ENCODE results near the gene CPNE4.
"Not testable (repeated sequence)": the region's sequence is repeated elsewhere in the genome, so short reads cannot be mapped to it uniquely, and the experiment has no call there.

The CPNE4 gene

DNA sequence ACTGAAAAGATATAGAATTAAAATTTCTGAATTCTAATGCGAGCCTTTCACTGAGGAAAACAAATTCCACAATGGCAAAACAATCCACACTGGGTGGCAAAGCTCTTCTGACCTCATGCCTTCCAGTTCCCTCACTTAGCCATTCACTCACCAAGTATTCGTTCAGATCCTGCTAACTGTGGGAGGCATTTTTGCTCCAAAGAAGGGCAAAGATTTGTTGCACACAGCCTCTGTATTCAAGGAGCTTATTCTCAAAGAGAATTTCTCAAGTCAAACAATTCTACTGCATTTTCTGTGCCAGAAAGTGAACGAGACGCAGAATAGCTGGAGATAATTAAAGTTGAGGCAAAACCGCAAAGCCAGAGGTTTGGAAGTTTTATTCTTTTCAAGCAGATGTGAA lies 77.3 kb downstream of the CPNE4 start:
- DNase-seq = no peak

DNA sequence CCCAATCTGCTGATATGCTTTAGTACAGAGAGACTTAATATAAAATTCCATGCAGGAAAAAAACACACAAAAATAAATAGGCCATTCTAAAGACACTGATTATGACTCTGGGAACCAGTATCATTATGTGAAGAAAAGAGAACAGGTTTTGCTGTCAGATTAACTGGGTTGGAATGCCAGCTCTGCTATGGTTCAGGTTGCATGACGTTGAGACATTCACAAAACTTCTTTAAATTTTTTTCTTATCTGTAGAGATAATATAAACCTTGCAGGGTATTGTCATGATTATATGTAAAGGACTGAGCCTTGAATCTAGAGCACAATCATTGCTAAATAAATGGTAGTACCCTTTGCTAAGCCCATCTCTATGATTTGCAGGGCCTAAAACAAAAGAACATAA lies 86.0 kb downstream of the CPNE4 start:
- DNase-seq = no peak

DNA sequence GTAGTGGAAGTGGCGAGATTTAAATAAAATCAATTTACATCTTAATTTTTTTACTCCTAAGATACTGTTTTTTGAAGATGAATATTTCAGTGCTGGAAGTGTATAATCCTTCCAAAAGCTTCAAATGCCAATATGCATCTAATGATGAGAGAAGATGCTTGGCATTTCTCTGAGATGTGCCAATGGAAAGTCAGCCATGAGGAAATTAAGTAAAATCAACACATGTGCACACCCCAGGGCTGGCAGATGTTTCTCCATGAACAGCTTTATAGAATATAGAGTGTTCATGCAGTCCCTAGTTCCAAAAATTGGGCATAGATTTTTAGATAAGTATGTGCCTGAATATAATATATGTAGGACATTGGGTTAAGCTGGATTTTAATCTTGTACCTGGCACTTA lies 90.1 kb downstream of the CPNE4 start:
- DNase-seq = no peak

DNA sequence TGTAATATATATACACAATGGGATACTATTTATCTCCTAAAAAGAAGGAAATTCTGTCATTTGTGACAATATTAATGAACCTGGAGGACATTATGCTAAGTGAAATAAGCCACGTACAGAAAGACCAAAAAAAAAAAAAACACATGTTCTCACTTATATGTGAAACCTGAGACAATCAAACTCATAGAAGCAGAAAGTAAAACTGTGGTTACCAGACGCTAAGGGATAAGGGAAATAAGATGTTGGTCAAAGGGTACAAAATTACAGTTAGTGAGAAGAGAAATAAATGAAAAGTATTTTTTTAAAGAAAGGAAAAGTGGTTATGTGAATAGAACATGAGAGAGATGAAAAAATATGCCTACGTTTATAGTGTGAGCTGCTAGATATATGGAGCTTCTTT lies 101.1 kb downstream of the CPNE4 start:
- DNase-seq = no peak

DNA sequence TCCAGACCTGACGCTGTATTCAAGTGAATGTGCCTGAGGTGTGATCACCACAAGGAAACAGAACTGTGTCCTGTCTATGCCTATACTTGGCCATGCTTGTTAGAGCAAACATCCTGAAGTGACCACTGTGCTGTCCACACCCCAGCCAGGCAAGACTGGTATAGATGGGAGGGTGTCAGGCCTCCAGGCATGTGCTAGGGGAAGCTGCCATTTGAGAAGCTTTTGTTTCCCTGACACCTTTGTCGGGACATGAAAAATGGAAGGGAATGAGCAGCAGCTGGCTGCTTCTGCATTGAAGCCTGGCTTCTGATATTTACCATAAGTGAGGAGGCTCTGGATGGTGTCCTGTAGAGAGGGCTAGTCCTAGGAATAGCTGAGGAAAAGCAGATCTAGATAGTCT lies 106.2 kb downstream of the CPNE4 start:
- peak; percentile 51 for DNase-seq

DNA sequence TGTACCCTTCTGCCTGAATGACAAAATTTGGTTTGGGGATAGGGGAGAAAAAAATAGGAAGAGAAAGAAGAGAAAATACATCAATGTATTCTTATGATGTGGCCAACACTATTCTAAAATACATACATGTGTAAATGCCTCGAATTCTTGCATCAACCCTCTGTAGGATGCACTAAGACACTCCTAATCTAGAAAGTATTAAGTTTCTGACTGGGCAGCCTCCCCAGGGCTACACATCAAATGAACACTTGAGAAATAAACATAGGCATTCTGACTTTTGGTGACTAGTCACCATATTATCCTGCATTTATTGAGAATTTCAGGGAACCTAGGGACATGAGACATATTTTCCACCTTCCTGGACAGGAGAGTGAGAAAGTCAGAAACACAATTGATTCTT lies 109.2 kb downstream of the CPNE4 start:
- DNase-seq = no peak

DNA sequence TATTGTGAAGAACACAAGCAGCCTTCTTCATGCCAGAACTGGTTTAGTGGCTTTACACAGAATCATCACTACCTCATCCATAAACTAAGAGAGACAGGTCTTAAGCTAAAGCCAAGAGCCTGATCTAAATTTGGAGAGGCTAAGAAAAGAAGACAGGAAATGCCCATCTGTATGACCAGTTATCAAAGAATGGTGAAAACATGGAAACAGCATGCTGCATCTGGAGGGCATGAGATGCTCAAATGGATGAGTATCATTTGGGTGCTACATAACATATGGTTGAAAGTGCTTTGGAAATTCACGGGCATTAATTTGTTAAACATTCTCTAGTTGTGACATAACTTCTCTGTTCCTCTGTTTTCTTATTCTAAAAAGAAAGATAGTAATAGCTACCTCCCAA lies 112.5 kb downstream of the CPNE4 start:
- DNase-seq = no peak

DNA sequence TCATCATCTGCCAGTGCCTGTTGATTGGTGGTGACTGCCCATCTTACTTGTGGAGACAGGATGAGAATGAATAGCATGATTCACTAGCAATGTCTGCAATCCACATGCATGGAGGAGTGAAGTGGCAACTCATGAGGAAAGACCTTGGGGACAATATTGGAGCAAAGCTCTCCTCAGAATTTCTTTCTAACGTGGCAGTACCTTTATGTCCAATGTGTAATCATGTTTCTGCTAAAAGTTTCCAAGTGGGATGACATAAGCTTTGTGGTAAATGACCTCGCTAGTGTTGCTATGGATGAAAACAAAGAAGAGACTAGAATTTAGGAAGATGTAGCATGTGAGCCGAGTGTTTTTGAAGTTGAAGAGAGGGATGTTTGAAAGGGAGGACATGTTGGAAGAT lies 117.8 kb downstream of the CPNE4 start:
- no peak for DNase-seq

DNA sequence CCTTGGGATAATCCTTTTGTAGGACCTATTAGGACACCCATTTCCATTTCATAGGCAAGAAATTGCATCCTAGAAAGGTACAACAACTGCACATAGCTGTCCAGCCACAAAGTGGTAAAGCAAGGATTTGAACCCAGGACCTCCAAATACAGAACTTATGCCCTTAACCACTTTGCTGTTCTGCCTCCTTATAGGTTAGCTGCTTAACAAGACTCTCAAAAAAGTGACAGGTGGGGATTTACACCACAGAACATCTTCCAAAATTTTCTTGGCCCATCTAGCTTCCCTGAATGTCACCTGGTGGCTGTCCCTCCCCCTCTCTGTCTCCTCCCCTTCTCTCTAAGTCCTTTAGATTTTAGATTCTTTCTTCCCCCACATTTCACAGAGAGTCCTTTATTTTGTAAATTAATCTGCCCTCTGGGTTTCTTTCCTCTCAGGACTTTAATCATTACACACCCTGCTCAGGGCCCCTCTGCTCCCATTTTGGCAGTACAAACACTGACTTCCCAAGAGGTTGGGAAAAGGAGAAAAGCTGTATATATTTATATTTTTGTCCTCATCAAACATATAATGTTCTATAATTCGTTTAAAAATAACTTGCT lies 120.6 kb downstream of the CPNE4 start:
- no peak for DNase-seq

DNA sequence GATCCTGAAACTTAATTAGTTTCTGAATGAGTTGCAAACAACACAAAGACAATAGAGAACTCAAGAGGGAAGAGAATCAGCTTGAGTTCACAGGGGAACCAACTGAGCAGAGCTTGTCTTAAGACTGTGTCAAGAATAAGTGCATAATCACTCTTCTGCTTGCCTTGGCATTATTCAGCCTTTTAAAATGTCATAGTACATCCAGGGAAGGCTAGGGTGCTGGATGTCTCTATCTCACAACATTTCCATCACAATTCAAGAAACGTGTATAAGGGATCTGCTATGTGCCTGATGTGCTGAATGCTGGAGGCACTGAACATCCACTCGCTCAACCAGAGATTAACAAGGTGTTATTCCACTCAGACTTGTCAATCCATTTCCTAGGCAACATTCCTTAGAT lies 122.6 kb downstream of the CPNE4 start:
- no peak for DNase-seq

DNA sequence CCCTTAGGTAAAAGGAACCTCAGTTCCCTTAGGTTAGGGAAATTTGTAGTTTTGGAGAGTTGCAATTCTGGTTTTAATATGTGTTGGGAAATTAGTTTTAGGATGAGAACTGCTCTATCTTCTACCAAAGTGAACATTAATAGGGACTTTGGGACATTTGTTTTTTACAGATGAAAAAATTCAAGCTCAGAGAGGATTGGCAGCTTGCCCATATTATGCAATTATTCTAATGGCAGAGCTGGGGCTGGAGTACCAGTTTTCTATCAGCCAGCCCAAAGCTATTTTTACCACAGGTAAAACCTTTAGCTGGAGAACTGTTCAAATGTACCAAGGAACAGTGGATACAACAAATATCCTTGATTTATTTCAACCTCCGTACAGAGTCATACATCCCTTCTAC lies 127.0 kb downstream of the CPNE4 start:
- no peak for DNase-seq

DNA sequence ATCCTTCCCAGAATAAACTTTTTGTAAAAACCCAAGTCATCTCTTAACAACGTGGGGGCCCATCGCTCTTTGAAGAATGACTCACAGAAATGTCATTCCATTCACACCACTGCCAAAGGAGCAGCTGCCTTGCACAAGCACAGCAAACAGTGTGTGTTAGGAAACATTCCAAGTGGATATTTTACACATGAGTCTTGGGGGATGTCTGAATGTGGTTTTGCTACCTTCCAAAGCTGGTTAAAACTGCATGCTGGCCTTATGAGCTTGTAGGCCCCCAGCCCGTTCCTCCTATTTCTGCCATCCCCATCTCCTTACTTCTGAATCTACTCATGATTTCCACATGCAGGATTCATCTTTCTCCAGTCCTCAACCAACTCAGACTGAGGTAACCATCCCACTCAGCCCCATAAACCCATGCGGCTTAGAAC lies 130.8 kb downstream of the CPNE4 start:
- DNase-seq = no peak

DNA sequence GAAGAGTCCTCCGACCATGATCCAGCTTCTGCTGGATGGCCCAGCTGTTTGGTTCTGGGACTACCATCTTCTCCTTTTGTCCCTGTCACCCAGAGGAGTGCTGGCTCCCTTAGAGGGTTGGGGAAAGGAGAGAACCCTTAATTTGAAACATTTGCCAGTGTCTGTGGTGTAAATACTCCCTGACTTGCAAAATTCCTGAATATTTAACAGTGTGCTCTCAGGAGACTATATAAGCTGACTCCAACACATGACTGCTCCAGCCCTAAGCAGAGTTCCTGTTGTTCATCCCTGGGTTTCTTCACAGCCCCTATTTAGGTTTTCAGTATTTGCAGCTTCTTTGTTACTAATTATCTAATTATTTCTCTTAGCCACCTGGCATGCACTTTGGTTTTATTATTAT lies 133.1 kb downstream of the CPNE4 start:
- no peak for DNase-seq

DNA sequence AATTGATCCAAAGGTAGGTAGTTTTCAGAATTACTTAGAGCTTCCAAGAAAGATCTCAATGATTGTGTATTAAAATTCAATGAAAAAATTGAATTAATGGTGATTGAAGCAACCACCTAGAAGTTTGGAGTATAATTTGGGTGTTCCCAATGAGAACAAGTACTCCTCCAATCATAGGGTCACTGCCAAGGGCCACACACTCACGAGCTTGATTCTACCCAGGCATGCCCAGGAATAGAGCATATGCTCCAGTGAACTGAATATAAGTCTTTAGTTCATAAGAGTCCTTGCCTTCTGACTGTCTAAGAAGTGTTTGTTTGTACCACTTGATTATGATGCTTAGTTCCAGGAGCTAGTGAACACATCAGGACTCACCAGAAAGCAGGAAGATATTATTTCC lies 133.9 kb downstream of the CPNE4 start:
- DNase-seq = no peak

DNA sequence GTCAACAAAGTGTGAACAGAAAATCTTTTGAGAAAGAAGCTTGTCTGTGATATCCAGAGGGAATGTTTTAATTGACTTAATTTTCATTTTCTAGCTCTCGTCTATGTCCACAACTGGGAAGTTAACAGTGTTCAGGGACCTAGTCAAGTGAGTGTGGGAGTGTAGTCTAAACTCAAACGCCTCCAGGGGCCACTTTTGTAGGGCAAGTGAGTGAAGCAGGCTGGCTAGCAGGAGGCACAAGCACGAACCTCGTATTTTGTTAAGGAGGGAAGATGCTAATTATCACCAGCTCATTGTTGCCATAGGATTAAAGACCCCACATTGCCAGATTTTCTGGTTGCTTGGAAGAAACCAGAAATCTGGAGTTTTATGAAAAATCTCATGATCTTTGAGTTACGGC lies 135.8 kb downstream of the CPNE4 start:
- DNase-seq = no peak

DNA sequence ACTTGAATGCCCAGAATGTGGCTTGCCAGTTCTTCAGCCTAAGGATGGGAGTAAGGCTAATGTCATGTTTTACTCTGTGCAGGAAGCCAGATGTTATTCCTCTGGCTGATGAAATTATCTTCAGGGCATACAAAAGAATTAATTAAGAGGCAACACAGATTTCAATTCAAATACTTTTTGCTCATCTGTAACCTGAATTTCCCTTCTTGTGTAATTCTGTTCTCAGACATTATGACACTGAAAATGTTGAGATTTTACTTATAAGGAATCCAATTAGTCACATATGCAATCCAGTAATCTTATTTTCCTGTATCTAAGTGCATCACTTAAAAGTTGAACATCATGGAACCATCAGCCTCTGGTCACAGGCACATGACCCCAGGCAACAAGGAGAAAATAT lies 136.5 kb downstream of the CPNE4 start:
- DNase-seq = no peak

DNA sequence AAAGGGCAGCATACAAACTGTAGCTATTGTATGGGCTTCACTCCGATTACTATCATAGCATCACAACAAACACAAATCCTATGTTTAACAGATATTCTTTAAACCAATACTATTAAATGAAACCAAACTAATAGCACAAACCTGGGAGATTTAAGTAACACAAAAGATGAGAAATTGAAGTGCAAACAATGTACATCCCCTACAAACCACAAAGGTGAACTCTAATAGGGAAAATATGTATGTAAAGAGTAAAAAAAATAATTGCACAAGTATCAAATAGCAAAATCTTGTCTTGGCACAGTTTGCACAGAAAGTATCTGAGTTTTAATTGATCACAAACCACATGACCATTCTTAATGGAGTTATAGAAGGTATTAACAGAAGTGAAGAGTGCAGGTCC lies 138.5 kb downstream of the CPNE4 start:
- DNase-seq = no peak

DNA sequence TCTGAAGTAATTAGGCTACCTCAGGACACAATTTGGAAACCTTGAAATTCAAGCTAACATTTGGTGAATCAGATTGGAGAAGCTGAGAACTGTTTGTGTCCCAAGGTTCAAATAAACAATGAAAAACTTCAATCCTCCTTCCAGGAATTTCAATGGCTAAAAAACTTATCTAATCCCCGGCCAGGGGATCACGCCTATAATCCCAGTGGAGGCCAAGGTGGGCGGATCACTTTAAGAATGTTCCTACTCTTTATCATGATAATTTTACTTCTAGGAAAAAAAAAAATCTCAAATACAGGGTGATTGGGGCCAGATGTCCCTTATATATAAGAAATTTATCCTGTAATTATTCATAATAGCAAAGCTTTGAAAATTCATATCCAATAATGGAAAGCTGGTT lies 139.0 kb downstream of the CPNE4 start:
- DNase-seq = no peak

DNA sequence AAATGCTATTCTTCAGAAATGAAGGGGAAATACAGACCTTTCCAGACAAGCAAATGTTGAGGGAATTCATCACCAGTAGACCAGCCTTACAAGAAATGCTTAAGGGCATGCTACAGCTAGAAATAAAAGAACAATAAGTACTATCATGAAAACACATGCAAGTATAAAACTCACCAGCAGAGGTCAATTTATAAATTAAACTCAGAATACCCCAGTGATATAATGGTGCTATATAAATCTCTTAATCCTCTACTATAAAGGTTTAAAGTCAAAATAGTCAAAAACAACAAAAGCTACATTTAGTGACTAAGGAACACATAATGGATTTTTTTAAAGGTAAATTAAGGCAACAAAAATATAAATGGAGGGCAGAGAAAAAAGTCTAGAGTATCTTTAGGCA lies 142.5 kb downstream of the CPNE4 start:
- no peak for DNase-seq

DNA sequence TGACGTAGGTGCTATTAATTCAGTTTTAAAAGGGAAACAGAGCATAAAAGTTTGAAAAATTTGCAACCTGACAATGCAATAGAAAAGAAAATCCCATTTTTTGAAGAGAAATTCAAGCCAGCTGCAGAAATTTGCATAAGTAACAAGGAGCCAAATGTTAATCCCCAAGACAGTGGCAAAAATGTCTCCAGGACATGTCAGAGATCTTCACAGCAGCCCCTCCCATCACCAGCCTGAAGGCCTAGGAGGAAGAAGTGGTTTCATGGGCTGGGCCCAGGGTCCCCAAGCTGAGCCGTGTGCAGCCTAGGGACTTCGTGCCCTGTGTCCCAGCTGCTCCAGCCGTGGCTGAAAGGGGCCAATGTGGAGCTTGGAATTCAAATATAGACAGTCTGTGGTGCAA lies 148.9 kb downstream of the CPNE4 start:
- not testable (repeated sequence) for DNase-seq

DNA sequence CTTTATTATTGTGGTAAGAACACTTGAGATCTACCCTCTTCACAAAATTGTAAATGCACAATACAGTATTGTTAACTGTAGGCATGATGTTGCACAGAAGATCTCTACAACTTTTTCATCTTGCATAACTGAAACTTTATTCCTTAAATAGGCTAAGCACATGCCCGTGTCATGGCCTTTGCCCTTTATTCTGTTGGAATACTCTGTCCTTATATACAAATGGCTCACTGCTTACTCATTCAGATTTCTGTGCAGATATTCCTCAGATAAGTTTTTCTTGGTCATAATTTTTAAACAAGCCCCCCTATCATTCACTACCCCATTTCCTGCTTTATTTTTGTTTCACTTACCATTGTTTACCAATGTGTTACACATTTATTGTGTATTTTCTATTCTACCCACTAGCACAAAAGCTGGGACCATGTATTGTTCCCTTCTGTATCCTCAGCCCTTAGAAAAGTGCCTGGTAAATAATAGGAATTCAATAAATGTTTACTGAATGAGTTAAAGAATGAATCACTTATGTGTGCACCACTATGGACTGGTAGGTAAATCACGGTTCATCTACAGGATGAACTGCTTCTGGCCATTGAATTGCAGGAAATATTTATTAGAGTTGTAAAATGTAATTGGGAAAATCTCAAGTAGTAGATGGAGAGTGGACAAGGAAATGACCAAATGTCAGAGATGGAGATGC lies 151.0 kb downstream of the CPNE4 start:
- DNase-seq = no peak

DNA sequence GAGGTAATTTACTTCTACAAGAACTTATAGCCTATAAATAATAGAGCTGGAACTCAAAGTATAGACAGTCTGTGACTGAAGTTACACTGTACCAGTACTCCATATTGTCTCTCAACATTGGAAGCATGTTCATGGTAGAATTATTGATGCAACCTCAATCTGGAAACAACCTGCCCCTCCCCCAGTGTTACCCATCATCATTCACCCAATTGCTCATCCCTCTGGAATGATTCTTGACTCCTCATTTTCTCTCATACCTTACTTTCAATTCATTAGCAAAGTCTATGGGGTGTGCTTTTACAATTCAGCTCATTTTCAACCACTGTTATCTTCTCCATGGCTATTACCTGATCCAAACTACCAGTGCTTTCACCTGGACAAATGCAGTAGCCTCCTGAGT lies 151.7 kb downstream of the CPNE4 start:
- no peak for DNase-seq

DNA sequence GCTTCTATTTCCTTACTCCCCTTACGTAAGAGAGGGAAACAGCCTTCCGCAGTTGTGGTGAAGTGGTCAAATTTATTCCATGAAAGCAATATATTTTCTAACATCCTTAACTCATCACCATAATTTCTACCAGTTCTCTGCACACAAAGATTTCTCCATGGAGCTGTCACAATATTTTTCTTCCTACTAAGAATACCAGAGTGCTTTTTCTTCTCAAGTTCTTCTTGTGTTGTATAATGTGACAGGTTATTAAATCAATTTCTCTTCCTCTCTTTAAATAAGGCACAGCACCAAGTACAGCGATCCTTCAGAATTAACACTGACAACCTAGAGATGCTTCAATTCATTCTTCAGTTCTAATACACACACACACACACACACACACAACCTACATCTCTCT lies 153.0 kb downstream of the CPNE4 start:
- DNase-seq = no peak

DNA sequence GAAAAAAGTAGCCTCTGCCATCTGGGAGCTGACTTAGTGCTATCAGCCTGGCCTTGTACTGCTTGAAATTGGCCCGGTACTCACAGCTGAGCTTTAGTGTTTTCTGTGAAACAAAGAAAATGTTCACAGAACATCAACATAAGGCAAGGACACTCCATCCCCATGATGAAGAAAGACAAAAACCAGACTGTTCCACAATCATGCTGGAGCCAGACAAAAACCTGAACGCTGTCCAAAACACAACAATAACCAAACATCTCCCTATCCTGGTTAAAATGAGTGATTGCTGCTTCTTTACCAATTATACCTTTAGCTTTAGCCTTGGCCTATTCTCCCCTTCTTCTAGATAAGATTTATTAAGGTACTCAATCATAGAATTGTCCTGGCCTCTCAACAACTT lies 153.9 kb downstream of the CPNE4 start:
- no peak for DNase-seq

DNA sequence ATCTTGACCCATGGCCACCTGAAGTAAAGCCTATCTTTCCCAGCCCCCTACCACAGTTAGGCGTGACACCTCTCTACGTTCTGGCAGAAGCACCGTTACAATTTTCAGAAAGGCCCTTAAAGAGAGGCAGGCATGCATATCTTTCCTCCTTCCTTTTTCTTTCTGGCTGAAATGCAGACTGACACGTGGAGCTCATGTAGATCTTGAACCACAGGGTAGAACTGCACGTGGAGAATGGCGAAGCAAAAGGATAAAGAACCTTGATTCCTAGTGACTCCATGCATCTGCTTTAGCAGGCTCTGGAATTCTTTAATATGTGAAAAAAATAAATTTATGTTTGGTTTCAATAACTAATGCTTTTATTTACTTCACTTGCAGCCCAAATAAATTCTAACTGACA lies 166.6 kb downstream of the CPNE4 start:
- DNase-seq = no peak

Measured in NCI-H69 (cell line).